GM21390 (cell line): ENCODE measurements around the gene CCDC167.
A peak's percentile ranks its signal among the peaks of the same experiment; 100 is the strongest.

Experiments
- ATAC-seq: cut with Tn5 transposase; IDR thresholded peaks from one replicate; pipeline ENCODE4 v1.9.1; 2021; ENCODE audit not compliant: unreplicated experiment

The CCDC167 gene

DNA sequence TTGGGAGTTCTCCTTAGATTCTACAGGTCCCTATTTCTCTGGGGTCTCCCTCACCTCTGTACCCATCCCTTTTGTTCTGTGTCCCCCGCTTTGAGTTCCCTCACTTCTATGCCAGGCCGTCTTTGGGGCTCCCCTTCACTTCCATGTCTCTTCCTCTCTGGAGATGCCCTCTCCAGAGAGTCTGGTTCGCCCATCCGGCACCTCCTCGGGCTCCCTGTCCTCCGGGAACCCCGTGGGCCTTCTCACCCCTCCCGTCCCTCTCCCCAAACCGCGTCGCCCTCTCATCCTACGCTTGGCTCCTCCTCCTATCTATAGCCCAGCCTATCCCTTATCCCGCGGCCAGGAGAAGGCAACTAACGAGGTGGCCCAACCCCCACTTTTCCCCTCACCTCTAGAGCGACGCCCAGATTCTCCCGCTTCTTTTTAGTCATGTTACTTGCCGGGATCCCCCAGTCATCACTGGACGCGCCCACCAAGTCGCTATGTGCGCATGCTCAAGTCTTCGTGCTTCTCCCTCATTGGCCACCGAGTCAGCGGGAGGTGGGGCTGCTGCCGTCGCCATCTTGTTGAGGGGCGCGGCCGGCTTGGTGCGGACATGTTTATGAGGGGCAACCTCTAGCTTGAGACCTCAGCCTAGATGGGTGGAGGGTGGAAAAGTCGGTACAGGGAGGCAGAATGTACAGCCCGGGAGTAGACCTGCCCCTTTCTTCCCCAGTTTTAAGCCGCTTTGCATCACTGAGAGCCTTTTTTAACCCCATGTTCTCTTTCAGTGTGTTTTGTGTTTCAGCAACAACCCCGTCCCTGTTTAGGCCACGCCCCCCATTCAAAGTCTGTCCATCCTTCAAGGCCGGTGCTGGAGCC, at the start of gene CCDC167:
CCDC167 (minus strand) TSS at position 461 of the 861 bp plus-strand sequence; CDS start at position 431, 30 bp downstream.
- ATAC-seq: peak; percentile 78

DNA sequence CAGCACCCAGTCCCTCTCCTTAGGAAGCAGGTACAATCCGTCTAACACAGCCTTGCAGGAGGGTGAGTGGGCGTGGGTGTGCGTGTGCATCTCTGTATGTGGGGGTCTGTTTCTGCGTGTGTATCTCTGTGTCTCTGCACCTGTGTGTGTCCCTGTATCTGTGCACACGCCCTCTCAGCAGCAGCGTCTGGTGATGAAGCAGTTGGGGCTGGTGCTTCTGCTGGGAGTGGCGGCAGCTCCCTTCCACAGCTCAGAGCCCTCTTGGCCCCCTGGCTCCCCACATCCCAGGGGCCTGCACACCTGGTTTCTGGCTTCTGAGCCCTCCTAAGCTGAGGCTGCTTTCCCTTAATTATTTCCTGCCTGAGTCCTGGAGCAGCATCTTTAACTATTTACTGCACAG, 49.5 kb upstream of the CCDC167 start:
- no peak for ATAC-seq

DNA sequence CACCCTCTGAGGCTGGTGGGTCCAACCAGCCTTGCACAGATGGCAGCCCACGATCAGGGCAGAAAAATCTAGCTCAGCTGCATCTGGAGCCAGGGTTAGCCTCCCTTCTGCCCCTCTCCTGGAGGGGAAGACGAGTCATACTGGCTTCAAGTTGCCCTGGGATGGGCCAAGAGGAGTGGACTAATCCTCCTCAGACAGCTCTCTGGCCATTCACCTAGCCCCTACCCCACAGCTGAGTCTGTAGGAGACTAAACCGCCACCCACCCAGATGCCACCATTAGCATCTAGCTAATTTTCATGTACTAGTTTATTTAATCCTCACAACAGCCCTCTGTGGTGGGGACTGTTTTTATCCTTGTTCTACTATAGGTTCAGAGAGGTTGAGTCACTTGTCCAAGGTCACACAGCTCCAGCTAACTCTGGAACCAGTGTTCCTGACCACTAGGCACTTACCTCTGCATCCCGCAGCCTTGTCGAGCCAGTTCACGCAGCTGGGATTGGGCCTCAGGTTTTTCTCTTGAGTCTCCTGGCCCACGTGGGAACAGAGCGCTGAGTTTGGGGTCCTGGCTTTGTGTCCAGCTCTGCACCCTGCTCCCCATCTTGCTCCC, 48.5 kb upstream of the CCDC167 start:
- no peak for ATAC-seq

DNA sequence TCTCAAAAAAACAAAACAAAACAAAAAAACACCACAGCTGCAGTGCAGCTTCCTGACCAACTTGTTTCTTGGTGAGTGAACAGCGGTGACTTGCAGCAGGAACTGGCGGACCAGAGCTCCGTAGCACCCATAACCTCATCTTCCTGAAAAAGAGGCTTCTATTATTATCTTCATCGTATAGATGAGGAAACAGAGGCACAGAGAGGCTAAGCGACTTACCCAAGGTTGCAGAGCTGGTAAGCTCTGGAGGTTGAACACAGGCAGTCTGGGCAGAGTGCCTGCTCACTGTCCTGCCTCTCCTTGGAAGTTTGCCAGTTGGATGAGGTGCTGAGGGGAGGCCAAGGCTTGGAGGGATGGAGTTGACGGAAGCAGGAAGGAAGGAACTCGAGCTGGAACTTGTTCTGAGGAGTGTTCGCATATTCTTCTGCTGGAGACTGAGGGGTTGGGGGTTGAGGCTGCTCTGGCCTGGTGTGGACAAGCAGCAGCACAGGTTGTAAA, 47.9 kb upstream of the CCDC167 start:
- ATAC-seq: no peak

DNA sequence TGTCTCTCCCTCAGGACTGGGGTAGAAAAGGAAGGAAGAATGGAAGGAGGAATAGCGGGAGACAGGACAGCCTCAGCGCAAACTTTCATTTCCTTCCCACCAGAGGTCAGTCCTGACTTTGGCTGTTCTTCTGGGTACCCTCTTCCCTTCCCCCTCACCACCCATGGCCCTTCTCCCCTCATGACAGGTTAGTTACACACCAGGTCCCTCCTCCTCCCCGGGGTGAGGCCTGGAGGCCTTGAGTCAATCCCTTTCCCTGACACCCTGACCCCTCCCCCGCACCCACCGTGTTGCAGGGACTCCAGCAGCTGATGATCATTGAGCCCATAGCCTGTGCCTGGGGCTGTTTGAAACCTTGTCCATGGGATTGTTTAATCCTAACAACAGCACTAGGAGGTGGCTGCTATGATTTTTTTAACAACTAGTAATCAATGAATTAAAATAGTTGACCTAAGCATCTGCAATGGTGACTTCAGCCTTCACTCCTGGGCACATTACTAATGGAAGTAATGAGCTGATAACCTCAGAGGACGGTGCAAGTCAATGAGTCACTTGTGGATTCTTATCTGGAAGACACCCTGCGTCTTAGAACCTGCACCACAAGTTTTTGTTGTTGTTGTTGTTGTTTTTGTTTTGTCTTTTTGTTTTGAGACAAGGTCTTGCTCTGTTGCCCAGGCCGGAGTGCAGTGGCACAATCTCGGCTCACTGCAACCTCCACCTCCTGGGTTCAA, 46.6 kb upstream of the CCDC167 start:
- no peak for ATAC-seq

DNA sequence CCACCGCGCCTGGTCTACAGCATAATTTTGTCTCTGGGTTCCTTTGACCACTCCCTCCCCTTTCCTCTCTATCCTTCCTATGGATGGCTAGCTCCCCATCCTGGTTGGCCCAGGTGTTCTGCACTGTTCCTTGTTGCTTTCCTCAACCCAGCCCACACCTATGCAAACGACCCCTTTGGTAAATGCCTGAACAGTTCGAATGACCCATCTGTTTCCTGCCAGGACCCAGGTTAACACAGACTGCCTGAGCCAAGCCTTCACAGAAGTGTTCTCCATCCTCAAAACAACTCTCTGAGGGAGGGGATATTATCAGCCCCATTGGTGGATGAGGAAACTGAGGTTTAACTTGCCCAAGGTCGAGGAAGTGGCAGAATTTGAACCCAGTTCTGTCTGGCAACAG, 44.8 kb upstream of the CCDC167 start:
- no peak for ATAC-seq

DNA sequence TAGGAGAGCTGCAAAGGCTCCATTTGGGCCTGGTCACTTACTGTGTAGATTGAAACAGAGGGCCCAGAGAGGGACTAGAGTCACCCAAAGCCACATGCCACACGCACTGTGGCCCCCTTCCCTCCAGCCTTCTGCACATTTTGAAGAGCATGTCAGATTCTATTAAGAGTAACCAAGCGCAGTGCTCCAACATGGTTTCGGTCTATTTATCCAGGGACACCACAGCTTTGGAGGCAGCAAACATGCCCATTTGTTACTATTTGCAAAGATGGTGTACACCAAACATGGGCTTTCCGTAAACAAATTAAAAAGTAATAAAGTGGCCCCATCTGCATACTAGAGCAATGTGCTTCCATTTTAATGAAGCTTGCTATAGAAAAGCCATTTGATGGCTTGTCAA, 43.7 kb upstream of the CCDC167 start:
- ATAC-seq: no peak

DNA sequence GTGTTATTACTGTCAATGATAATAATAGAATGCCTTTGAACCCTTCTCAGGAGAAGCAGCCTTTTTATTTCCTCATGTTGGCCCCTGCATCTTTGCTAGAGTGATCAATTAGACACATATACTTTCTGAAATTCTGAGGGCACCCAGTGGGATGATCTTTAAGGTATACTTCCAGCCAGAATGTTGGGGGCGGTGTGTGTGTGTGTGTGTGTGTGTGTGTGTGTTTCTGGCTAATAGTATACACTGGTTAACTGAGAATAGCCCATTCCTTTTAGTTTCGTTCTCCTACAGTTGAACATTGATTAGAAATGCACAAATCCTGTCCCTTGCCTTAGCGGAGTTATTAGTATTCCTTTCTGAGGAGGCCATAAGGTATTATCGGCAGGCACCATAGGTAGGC, 41.7 kb upstream of the CCDC167 start:
- ATAC-seq: no peak

DNA sequence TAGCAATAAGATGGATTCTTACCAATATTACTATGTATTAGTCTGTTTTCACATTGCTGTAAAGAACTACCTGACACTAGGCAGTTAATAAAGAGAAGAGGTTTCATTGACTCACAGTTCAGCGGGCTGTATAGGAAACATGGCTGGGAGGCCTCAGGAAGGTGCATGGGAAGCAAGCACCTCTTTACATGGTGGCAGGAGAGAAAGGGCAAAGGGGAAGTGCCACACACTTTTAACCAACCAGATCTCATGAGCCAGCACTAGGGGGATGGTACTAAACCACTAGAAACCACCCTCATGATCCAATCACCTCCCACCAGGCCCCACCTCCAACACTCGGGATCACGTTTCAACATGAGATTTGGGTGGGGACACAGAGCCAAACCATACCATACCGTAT, 40.7 kb upstream of the CCDC167 start:
- ATAC-seq: no peak

DNA sequence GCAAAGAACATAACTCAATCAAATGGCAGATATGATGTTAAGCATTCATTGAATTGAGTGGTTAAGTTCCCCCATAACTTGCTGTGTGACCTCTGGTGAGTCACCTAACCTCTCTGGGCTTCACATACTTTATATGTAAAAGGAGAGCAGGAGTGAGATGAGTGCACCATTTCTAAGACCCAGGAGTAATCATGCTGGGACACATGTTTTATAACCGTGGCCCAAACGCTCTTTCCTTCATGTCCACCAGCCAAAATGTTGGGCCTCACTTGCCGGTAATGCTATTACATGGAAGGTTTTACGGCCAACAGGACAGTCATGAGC, 40.3 kb upstream of the CCDC167 start:
- no peak for ATAC-seq

DNA sequence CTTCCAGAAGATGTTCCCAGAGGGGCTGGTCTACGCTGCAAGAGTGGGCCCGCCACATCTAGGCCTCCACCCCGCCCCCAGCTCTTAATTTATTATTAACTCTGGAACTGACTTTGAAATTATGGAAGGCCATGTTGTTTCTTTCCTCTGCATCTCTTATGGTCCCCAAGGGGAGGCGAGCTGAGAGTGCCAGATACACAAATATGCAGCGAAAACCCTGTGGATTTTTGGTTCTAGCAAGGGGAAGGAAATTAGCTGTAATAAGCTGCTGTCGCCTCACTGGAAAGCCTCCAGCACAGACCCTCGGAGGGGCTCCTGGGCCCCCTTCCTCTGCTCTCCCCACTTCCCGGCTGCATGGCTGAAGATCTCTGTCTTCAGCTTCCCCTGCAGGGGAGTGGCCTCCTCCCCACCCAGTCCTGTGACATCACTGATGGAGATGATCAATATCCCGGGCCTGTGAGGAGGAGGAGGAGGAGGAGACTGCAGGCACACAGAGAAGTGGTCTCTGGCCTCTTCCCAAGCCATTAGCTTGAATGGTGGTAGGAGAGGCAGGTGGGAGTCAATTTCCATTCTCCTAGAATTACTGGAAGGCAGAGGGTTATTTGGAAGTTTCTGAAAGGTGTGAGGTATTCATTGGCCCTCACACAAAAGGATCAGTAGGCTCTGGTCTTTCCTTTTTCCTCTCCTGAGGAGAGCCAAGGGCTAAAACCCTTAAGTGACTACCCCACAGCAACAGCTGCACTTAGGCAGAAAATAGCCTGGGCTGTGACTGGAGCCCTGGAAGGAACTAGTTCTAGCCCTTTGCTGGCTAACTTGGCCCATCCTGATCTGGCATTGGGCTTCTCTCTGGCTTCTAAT, 39.7 kb upstream of the CCDC167 start:
- no peak for ATAC-seq

DNA sequence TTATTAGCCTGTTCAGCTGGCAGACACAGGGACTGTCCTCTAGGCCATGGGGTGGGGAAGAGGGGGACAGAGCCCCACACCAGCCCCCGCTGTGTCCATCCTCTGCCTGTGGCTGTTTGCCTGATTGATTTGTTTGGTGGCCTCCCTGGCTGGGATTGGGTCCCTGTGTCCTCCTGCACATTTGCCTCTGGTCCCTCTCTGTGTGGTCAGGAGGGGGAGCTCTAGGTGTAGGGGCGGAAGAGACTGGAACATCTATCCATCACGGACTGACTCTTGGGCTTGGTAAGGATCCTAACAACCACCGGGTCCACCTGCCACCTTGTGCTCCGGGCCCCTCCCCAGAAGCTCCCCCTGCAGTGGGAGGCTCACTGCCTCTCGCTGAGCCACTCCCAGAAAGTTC, 38.4 kb upstream of the CCDC167 start:
- ATAC-seq: no peak

DNA sequence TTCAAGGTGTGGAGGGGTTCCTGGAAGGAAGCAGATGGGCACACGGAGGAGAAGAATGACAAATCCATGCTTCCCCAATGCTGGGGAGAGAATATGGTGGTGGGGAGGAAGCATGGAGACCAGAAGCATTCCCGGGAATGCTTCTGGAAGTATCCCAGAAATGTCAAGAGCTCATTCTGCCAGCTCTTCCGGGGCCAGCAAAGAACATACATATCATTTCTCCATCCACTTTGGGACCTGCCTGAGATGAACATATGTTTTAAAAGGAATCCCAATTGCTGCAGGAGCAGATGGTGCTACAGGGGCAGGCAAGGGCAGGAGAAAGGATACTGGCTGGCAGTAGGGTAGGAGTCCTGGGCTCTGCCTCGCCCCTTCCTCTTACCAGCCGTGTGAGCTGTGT, 37.9 kb upstream of the CCDC167 start:
- no peak for ATAC-seq

DNA sequence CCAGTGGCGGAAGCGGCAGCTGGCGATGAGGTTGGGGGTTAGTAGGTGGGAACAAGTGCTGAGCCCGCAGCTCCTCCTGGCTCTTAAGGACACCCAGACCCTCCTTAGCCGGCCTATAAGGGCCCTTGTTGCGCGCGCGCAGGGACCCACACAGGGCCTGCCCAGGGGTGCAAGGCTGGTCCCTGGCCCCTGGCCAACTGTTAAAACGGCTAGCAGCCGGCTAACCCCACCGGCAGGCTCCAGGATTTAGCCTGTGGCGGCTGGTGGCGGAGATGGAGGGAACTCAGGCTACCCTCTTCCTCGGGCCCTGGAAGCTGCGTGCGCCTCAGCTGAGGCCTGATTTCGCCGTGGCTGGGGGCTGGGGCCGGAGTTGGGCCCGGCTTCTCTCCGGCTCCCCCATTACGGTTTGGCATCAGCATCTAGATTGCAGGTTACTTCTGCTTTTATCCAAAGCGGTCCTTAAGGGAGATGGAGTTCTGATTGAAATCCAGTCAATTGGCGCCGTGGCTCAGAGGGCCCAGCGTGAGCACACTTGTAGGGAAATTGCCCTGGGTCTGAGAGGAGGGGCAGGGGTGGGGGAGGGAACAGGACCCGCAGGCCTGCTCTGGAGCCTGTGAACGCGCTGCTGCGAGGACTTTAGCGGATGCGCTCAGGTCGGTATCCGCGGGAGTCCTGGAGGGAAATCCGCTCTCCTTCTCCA, 36.9 kb upstream of the CCDC167 start:
- ATAC-seq: no peak

DNA sequence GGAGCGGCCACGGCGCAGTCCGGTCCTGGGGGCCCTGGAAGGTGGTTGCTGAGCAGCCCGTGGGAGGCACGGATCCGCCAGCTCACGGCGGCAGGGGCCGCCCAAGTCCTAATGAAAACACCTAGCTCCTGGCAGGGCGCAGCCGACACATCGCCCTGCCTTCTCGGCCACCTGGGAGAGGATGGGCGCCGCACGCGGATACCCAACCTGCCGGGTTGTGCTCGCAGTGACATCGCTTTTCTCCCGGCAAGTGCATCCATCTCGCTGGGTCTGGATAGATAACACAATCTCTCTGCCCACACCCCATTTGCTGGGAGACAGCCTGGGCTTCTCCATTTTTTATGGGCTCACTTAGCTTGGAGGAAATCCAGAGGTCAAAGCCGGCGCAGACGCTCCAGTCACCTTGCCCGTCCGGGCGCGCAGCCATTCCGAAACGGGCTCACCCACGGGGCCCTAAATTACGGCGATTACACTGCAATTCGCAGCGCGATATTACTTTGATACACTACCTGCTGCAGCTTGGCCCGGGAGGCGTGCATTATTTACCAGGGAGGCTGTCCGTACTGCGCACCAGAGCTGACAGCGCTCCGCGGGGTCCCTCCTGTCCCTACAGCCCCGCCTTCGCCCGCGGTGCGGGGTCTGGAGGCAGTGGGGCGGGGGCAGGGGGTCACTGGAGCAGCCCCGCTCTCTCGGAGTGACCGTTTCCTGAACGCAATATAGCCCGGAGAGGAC, 36.2 kb upstream of the CCDC167 start:
- no peak for ATAC-seq

DNA sequence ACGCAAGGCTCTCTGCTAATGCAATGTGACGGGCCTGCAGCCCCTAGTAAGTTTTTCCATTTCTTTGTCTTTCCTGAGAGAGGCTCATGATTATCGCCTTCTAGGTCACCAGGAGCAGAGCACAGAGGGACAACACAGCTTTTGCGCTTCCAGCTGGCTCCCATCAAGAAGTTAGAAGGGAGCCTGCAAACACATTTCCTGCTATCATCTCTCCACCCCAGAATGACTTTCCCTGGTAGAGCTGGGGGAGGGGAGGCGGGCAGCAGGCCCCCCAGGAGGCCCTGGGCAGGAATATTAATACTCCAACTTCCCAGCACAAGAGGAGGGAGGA, 35.7 kb upstream of the CCDC167 start:
- ATAC-seq: no peak

DNA sequence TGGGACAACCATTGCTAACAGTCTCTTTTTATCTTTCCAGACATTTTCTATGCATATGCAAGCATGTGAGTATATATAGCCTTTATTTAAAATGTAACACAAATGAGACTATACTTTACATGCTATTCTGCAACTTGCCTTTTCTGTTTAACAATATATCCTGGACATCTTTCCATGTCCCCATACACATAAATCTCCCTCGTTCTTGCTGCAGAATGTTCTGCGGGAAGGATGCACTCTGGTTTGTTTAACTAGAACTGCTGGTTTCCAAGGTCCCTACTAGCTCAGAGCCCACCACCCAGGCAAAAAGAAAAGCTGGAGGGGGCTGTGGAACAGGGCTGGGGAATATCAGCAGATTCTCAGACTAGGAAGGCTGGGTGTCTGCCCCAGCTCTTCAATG, 35.2 kb upstream of the CCDC167 start:
- no peak for ATAC-seq

DNA sequence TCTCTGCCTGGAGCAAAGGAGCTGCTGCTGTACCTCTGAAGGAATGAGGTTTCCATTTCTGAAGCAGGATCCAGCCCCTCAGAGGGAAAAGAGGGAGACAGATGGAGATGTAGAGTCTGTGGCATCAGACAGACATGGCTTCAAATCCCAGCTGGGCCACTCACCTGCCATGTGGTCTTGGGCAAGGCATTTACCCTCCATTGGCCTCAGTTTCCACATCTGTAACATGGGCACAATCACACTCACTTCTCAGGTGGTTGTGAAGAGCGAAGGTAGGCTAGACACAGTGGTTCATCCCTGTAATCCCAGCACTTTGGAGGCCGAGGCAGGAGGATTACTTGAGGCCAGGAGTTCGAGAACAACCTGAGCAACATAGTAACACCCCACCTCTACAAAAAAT, 32.4 kb upstream of the CCDC167 start:
- no peak for ATAC-seq

DNA sequence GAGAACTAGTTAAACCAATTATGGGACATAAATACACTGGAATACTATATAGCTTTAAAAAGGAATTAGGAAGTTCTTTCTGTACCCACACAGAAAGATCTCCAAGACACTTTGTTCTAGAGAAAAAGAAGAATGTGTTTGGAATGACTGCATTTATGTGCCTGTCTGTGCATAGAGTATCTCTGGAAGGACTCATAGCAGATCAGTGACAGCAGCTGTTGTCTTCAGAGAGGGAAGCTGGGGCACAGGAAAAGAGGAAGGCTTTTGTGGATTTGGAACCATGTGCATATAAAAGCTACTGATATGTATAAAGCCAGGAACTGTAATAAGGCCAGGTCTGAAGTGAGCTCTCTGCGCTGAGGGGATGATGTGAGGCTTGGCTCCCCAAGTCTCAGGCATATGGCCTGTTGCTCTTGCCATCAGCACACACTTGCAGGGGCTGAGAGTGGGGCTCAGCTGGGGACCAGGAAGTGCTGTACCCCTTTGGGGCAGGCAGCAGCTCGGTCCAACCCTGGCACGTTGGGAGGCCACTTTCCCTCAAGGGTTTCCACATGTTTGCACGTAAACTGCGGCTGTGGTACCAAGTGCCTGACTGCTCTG, 31.8 kb upstream of the CCDC167 start:
- ATAC-seq: no peak
